Activated CD8-positive, alpha-beta T cell treated with anti-CD3 and anti-CD28 coated beads, Interleukin-2, amount 10 ng/mL, durations not matched to agents 7 days and 5 days (primary cell): ENCODE data around the gene SLC12A1. TPM values are rescaled to one million over a fixed set of nuclear protein-coding genes. Genes with fewer than 3 reads are reported as not detected.

Experiments used
- ATAC-seq: fragments of 150-1000 bp; cut with Tn5 transposase; one replicate; pipeline ENCODE4 v1.10.0; 2021; ENCODE audit warnings: moderate library complexity
- CTCF ChIA-PET: fragments of 350-600 bp; sonication (Branson Sonifier 250); formaldehyde crosslinking; loops from one replicate; lab custom pipeline; 2021; ENCODE audit warnings: antibody characterized with exemption; lab: Charles Lee
- POLR2A ChIA-PET: fragments of 350-600 bp; sonication (Branson Sonifier 250); formaldehyde crosslinking; loops from one replicate; lab custom pipeline; 2021; ENCODE audit warnings: antibody characterized with exemption; lab: Charles Lee
- DNase-seq: peaks from one replicate; pipeline ENCODE4 v3.0.0-alpha.2; 2020
- H3K27ac Mint-ChIP-seq: one replicate; pipeline ENCODE4 v1.8.0; 2021; ENCODE audit warnings: mild to moderate bottlenecking, mixed read lengths
- H3K27me3 Mint-ChIP-seq: one replicate; pipeline ENCODE4 v1.8.0; 2021; ENCODE audit warnings: low read depth, mixed read lengths
- H3K36me3 Mint-ChIP-seq: one replicate; pipeline ENCODE4 v1.8.0; 2021; ENCODE audit warnings: low read depth, mixed read lengths
- H3K4me1 Mint-ChIP-seq: one replicate; pipeline ENCODE4 v1.8.0; 2021; ENCODE audit warnings: low read depth, mixed read lengths
- H3K4me3 Mint-ChIP-seq: one replicate; pipeline ENCODE4 v1.8.0; 2021; ENCODE audit warnings: mild to moderate bottlenecking, mixed read lengths
- H3K9me3 Mint-ChIP-seq: one replicate; pipeline ENCODE4 v1.8.0; 2022; ENCODE audit warnings: mixed read lengths; ENCODE audit not compliant: insufficient read depth
- total RNA-seq, 2 experiments: library from RNA; stranded (reverse); gene quantifications; one replicate each; pipeline ENCODE4 v1.2.3, GENCODE V29; 2021

SLC12A1 gene
- total RNA-seq, 2 experiments from 2014 or later, result not detected

DNA sequence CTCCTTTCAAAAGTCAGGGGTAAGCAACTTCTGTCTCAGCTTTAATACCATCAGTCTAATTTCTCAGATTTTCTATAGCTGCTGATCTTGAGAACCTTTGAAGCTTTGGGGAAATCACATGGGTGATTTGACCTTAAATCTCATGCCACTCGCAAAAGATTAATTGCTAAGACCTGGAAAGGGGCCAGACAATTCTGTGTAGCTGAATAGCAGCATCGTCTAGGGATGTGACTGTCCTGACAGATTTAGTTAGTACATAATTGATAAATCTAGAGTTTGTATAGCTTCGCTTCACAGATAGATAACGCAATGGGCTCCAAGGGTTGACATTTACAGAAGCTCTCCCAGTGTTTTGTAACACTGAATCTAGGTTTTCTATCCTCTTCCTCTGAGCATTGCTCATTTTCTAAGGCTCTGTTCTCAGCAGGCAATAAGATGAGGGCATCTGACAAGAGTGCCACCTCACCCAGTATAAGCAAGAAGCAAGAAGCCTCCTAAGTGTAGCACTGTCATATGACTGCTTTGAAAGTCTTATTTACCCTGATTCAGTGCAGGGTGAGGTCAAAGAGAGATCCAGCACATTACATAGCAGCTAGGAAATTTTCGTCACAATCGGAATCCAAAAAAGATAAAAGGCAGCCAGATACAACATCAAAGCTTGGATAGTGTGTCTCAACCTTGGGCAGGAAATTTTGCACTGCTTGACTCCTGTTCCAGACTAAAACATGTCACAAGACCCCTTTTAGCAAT is 77.5 kb downstream of the SLC12A1 start:
- Mint-ChIP-seq H3K9me3 (no peaks in the 10 kb centered on the region), H3K27me3 (peaks cover 5% of the 10 kb centered on the region), H3K27ac (no peak overlapping the region), H3K4me3 (no peak overlapping the region), H3K4me1 (peaks cover 4% of the 10 kb centered on the region), H3K36me3 (no peaks in the 10 kb centered on the region)
- no peak for ATAC-seq
- CTCF ChIA-PET, result interaction anchor here (0.9 to 1.6 kb wide), 6 partner anchors 13 to 1087 kb away, joined by 3 to 7 read pairs (median 4); no protein-coding TSS in a partner anchor
- DNase-seq, result no peak
- POLR2A ChIA-PET, result interaction anchor here (0.6 kb wide), 1 partner anchor 979 kb away, joined by 3 read pairs; no protein-coding TSS in a partner anchor

GRCh38 chr15:48285329-48286214 is 79.5 kb downstream of the SLC12A1 start:
- Mint-ChIP-seq H3K9me3 (no peaks in the 10 kb centered on the region), H3K4me1 (peaks cover 4% of the 10 kb centered on the region), H3K27me3 (peaks cover 3% of the 10 kb centered on the region), H3K4me3 (no peak overlapping the region), H3K36me3 (no peaks in the 10 kb centered on the region), H3K27ac (no peak overlapping the region)
- POLR2A ChIA-PET, result no interaction called here
- ATAC-seq (peak; percentile 63), DNase-seq (peak; percentile 69)
- CTCF ChIA-PET, result interaction anchor here (0.7 to 3.1 kb wide), 23 partner anchors 8 to 1090 kb away, joined by 3 to 14 read pairs (median 3); partner anchors contain the start of gene SLC12A1

DNA sequence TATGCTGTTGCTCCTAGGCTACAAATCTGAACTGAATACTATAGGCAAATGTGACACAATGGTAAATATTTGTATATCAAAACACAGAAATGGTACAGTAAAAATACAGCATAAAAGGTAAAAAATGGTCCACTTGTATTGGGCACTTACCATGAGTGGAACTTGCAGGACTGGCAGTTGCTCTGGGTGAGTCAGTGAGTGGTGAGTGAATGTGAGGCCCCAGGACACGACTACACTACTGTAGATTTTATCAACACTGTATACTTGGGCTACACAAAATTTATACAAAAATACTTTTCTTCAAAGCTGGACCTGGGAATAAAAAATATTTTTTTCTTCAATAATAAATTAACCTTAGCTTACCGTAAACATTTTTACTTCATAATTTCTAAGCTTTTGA is 83.5 kb downstream of the SLC12A1 start:
- ATAC-seq (no peak), DNase-seq (no peak)
- Mint-ChIP-seq H3K4me3 (no peak overlapping the region), H3K27ac (no peak overlapping the region), H3K4me1 (peaks cover 4% of the 10 kb centered on the region), H3K27me3 (no peaks in the 10 kb centered on the region), H3K36me3 (no peaks in the 10 kb centered on the region), H3K9me3 (no peaks in the 10 kb centered on the region)
- POLR2A ChIA-PET, result no interaction called here
- CTCF ChIA-PET, result no interaction called here

DNA sequence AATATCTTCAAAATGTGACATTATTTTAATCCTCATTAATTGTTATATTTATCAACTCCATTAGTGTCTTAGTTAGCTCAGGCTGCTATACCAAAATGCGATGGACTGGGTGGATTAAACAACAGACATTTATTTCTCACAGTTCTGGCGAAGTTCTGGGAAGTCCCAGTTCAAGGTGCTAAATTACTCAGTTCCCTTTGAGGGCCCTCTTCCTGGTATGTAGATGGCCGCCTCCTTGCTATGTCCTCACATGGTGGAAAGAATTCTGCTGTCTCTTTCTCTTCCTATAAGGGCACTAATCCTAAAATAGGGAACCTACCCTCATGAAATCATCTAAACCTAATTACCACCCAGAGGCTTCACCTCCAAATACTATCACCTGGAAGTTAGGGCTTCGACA is 86.4 kb downstream of the SLC12A1 start:
- Mint-ChIP-seq H3K27me3 (peaks cover 4% of the 10 kb centered on the region), H3K4me3 (no peak overlapping the region), H3K27ac (no peak overlapping the region), H3K9me3 (no peaks in the 10 kb centered on the region), H3K36me3 (no peaks in the 10 kb centered on the region), H3K4me1 (no peaks in the 10 kb centered on the region)
- ATAC-seq, result no peak
- ChIA-PET POLR2A (no interaction called here), CTCF (interaction anchor here (3.1 kb wide), 1 partner anchor 7 kb away, joined by 14 read pairs; no protein-coding TSS in a partner anchor)
- DNase-seq, result no peak

DNA sequence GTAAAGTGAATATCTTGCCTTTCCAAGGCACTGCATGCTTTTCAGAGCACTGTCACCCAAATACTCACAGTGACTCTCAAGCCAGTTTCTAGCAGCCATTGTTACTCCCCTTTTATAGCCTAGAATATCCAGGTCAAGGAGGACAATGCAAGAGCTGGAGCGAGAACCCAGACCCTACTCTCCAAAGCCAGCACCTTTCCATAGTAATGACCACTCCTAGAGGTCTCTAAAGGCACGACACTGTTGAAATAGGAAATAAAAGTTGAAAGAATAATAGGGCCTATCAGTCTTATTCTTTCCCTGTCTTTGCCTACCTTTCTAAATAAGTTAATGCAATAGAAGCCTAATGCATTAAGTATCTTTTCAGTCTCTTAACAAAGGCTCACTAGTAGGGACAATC is 91.6 kb downstream of the SLC12A1 start:
- Mint-ChIP-seq H3K4me3 (no peak overlapping the region), H3K4me1 (no peaks in the 10 kb centered on the region), H3K27me3 (peaks cover 6% of the 10 kb centered on the region), H3K9me3 (no peaks in the 10 kb centered on the region), H3K27ac (no peak overlapping the region), H3K36me3 (no peaks in the 10 kb centered on the region)
- DNase-seq, result no peak
- no peak for ATAC-seq
- ChIA-PET CTCF (interaction anchor here (0.6 kb wide), 1 partner anchor 11 kb away, joined by 3 read pairs; no protein-coding TSS in a partner anchor), POLR2A (no interaction called here)

DNA sequence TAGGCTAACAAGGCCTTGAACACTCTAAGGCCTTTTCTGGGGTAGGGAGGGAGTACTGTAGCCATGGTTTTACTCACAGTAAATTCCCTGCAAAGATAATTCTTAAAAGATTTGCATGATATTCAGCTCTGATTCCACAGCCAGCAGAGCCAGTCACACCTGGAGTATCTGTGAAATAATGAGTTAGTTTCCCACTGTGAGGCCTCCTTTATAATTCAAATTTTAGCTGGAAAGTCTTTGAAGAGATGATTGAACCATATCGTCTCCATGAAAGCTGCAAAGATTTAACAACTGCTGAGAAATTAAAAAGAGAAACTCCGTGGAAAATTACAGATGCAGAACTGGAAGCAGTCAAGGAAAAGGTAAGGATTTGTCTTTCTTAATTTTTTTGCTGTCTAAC is 92.8 kb downstream of the SLC12A1 start:
- no peak overlapping the region for H3K27ac Mint-ChIP-seq
- H3K4me1 Mint-ChIP-seq, result no peaks in the 10 kb centered on the region
- H3K9me3 Mint-ChIP-seq, result no peaks in the 10 kb centered on the region
- H3K27me3 Mint-ChIP-seq, result peaks cover 6% of the 10 kb centered on the region
- ChIA-PET POLR2A (no interaction called here), CTCF (interaction anchor here (1.1 to 1.2 kb wide), 2 partner anchors 11 to 15 kb away, joined by 3 read pairs; no protein-coding TSS in a partner anchor)
- DNase-seq, result no peak
- H3K4me3 Mint-ChIP-seq, result no peak overlapping the region
- no peaks in the 10 kb centered on the region for H3K36me3 Mint-ChIP-seq
- no peak for ATAC-seq

DNA sequence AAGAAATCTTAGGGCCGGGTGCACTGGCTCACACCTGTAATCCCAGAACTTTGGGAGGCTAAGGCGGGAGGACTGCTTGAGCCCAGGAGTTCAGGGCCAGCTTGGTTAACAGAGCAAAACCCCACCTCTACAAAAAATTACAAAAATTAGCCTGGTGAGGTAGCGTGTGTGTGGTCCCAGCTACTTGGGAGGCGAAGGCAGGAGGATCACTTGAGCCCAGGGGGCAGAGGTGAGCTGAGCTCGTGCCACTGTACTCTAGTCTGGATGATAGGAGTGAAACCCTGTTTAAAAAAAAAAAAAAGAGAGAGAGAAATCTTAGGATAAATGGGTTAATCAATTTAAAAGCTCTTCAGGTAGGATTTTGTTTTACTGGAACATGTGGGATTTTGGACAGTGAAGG is 93.9 kb downstream of the SLC12A1 start:
- ChIA-PET CTCF (interaction anchor here (1.0 to 1.2 kb wide), 3 partner anchors 12 to 16 kb away, joined by 3 read pairs; no protein-coding TSS in a partner anchor), POLR2A (no interaction called here)
- Mint-ChIP-seq H3K9me3 (no peaks in the 10 kb centered on the region), H3K27ac (no peak overlapping the region), H3K36me3 (no peaks in the 10 kb centered on the region), H3K27me3 (peaks cover 6% of the 10 kb centered on the region), H3K4me3 (no peak overlapping the region), H3K4me1 (no peaks in the 10 kb centered on the region)
- DNase-seq (no peak), ATAC-seq (no peak)

DNA sequence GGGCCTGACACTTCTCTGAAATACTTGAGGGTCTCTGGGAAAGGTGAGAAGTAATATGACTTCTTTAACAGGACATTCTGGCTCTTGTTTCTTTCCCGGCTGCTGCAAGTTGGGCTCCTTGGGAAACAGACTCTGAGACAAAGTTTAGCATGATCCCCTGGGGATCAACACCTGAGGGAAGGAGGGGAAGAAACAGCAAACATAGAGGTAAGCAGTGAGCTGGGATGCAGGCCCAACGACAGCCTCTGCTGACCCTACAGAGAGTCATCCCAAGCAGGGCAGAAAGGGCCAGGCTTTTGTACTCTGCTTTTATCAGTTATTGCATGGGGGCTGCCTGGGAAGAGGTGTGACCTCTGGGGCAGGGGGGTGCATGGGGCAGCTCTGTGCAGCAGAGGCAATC is 98.3 kb downstream of the SLC12A1 start:
- Mint-ChIP-seq H3K36me3 (no peaks in the 10 kb centered on the region), H3K27ac (no peak overlapping the region), H3K9me3 (no peaks in the 10 kb centered on the region), H3K4me3 (no peak overlapping the region), H3K4me1 (no peaks in the 10 kb centered on the region), H3K27me3 (peaks cover 11% of the 10 kb centered on the region)
- ChIA-PET CTCF (interaction anchor here (1.5 kb wide), 1 partner anchor 18 kb away, joined by 4 read pairs; no protein-coding TSS in a partner anchor), POLR2A (no interaction called here)
- no peak for ATAC-seq
- no peak for DNase-seq

DNA sequence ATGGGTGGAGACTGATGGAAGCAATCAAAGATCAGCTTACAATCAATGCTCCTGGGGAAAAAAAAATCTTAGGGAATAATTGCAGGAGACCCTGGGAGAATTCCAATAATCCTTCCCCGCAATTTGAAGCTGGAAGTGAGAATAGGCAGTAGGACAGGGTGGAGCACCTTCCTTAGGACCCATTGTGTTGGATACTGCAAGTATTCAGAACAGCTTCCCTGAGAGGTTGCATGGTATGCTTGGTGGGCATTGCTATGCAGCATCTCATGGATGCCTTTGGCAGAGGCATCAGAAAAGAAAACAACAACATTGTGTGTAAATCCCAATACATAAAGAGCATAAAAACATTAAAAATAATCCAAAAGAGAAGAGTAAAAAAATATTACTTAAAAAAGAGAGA is 100.5 kb downstream of the SLC12A1 start:
- CTCF ChIA-PET, result interaction anchor here (2.6 kb wide), 1 partner anchor 21 kb away, joined by 9 read pairs; no protein-coding TSS in a partner anchor
- no peaks in the 10 kb centered on the region for H3K9me3 Mint-ChIP-seq
- no peak overlapping the region for H3K27ac Mint-ChIP-seq
- H3K4me3 Mint-ChIP-seq, result no peak overlapping the region
- no peaks in the 10 kb centered on the region for H3K36me3 Mint-ChIP-seq
- POLR2A ChIA-PET, result no interaction called here
- ATAC-seq, result no peak
- H3K27me3 Mint-ChIP-seq, result peaks cover 8% of the 10 kb centered on the region
- H3K4me1 Mint-ChIP-seq, result no peaks in the 10 kb centered on the region
- DNase-seq, result no peak

GRCh38 chr15:48307586-48307985 is 101.5 kb downstream of the SLC12A1 start:
- Mint-ChIP-seq H3K9me3 (no peaks in the 10 kb centered on the region), H3K4me1 (no peaks in the 10 kb centered on the region), H3K4me3 (no peak overlapping the region), H3K36me3 (no peaks in the 10 kb centered on the region), H3K27ac (no peak overlapping the region), H3K27me3 (peaks cover 10% of the 10 kb centered on the region)
- DNase-seq (no peak), ATAC-seq (no peak)
- POLR2A ChIA-PET, result no interaction called here
- CTCF ChIA-PET, result interaction anchor here (2.6 kb wide), 1 partner anchor 22 kb away, joined by 9 read pairs; no protein-coding TSS in a partner anchor

DNA sequence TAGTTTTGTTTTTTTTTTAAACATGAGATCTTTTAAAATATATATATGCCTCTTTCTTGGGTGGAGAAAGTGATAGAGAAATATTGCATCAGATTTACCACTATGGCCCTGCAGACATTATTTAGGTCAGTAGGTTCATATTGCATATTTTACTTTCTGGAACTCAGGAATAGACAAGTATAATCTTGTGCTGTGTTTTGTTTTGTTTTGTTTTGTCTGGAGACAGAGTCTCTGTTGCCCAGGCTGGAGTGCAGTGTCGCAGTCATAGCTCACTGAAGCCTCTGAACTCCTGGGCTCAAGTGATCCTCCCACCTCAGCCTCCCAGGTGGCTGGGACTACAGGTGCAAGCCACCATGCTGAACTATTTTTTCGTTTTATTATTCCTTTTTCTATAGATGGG is 103.6 kb downstream of the SLC12A1 start:
- Mint-ChIP-seq H3K4me3 (no peak overlapping the region), H3K4me1 (no peaks in the 10 kb centered on the region), H3K36me3 (no peaks in the 10 kb centered on the region), H3K27me3 (peaks cover 10% of the 10 kb centered on the region), H3K9me3 (no peaks in the 10 kb centered on the region), H3K27ac (no peak overlapping the region)
- ATAC-seq (no peak), DNase-seq (no peak)
- ChIA-PET CTCF (no interaction called here), POLR2A (no interaction called here)
